ENCODE measurements around the gene KCNQ1.

- TF ChIP-seq CTCF (IDR thresholded peaks at IDR 0.05) (no peak), POLR2A (IDR thresholded peaks at IDR 0.05) (no peak), EP300 (IDR thresholded peaks at IDR 0.05) (no peak)
Measured at GRCh38 chr11:2440646-2441045, 4.2 kb upstream of the KCNQ1 start.

Measured in upper lobe of left lung (tissue), 4 donors.